Right ventricle myocardium inferior (tissue), 1 donor: ENCODE results near the gene ADAMTS2. TPM values are rescaled to one million over a fixed set of nuclear protein-coding genes. Genes with fewer than 3 reads are reported as not detected.

Source experiments
- ATAC-seq: fragments of 200-7000 bp; cut with Tn5 transposase; one replicate; pipeline ENCODE4 v1.9.1; 2020; ENCODE audit warnings: mild to moderate bottlenecking, moderate library complexity
- DNase-seq: peaks from one replicate; pipeline ENCODE4 v3.0.0; 2021; ENCODE audit errors: missing footprints
- intact Hi-C: fragments of 100-400 bp; cut with DNase I; formaldehyde crosslinking; loops from one replicate; pipeline ENCODE4 v1.11.0; 2022
- total RNA-seq: library from RNA; stranded (reverse); fragmentation: NEBNext Ultra II Directional; extraction: Animal tissue kit (Norgen Biotek cat#: 25700); gene quantifications from one replicate; pipeline ENCODE4 v1.2.1, GENCODE V29; 2021
- donor health status: DM: no; HTN: yes; CAD: no; lungs with severe emphysema.

Gene ADAMTS2
- total RNA-seq, 1 donor from 2014 or later: 3.7 TPM

- DNase-seq (peak; percentile 56), ATAC-seq (no peak)
- intact Hi-C loops: no loop called here
Measured at GRCh38 chr5:179206366-179206765, 138.9 kb downstream of the ADAMTS2 start.

DNA sequence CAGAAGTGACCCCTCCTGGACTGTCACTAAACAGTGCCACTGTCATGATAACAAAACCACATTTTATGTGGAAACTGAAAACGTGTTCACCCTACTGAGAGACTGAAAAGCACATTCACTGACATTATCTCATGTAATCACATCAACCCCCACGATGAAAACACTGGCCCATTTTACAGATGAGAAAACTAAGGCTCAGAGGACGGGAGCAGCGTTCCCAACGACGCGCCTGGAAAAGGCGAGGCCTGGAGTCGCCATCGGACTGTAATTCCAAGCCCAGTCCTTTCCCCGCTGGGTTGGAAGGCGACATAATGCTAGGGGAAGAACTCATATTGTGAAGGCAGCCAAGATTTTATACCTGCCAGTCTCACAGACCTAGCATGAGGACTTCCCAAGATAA, 140.0 kb downstream of the ADAMTS2 start:
- ATAC-seq (no peak), DNase-seq (peak; percentile 44)
- intact Hi-C loops: no loop called here

- no peak for ATAC-seq
- intact Hi-C loops: no loop called here
- peak; percentile 25 for DNase-seq
Measured at GRCh38 chr5:179204572-179204971, 140.7 kb downstream of the ADAMTS2 start.

DNA sequence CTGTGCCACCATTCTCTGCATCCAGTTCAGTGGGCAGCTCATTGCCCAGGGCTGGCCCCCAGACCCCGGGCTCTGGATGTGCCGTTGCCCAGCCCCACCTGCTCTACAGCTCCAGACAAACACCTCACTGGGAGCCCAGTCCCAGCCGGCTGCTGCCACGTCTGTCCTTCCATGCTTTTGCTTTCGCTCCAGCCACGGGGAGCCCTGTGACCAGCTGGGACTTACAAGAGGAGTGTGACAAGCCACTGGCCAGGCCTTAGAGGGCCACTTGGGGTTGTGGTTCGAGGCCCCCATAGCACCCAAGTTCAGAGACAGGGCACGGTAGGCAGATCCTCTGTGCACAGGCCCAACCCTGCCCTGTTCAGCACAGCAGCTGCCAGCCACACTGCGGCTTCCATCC, 142.0 kb downstream of the ADAMTS2 start:
- DNase-seq (peak; percentile 58), ATAC-seq (no peak)
- intact Hi-C loops: no loop called here

- ATAC-seq: no peak
- intact Hi-C loops: no loop called here
- peak; percentile 26 for DNase-seq
Measured at GRCh38 chr5:179201986-179202385, 143.3 kb downstream of the ADAMTS2 start.

DNA sequence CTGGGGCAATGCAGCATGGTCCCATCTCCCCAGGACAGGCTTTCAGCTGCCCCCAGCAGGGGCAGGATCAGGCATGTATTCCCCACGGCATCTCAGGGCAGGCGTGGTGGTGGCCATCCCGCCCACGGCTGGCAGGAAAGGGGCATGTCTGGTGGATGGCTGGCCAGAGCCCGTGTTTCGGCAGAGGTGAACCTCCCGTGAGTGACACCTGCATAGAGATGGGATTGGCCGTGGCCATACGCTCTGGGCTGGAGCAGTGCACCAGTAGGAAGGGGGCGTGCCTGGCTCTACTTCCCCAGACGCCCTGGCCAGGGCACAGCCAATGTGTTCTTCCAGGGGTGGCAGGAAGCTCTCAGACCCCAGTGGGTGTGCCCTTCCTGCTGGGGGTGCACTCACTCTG, 146.0 kb downstream of the ADAMTS2 start:
- intact Hi-C loops: no loop called here
- DNase-seq: peak; percentile 42
- ATAC-seq: no peak

DNA sequence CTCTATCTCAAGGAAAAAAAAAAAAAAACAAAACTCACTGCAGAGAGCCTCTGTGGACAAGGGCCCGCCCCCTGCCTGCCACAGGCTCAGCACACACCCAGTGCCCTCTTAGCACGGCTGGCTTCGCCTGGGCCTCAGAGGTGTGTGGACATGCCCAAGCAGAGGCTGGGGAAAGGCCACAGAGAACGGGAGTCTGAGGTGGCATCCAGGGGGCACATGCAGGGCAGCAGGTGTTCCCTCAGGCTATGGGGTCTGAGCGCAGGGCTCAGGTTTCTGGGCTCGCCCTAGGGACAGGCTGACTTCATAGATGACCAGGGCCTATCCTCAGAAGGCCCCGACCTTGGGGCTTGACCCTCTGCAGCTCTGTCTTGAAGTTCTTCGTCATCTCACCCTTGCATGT, 146.4 kb downstream of the ADAMTS2 start:
- DNase-seq (peak; percentile 64), ATAC-seq (no peak)
- intact Hi-C loops: no loop called here

DNA sequence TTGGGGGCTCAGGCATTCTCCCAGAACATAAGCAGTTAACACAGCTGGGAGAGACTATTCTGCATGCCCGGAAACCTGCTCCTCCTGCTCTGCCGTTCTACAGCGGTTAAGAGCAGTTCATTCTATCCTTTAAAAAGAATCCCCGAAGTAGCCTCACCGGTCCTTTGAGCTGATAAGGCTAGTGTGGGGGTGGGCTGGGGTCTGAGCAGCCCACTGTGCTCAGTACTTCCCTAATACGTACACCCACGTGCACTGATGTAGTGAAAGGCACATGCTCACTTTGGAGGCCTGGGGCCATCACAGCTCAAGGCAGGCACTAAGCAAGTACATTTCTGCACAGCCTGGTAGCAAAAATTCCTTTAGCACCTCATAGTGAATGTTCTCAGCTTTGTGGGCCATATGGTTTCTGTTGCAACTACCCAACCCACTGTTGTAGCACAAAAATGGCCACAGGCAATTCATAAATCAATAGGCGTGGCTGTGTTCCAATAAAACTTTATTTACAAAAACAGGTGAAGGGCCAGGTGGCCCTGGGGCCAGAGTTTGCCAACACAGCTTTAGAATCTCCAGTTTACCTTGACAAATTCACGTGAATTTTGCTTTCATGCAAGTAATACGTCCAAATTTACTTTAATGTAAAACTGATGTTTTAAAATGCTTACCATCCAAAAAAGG, 148.7 kb downstream of the ADAMTS2 start:
- ATAC-seq (no peak), DNase-seq (peak; percentile 32)
- intact Hi-C loops: no loop called here

DNA sequence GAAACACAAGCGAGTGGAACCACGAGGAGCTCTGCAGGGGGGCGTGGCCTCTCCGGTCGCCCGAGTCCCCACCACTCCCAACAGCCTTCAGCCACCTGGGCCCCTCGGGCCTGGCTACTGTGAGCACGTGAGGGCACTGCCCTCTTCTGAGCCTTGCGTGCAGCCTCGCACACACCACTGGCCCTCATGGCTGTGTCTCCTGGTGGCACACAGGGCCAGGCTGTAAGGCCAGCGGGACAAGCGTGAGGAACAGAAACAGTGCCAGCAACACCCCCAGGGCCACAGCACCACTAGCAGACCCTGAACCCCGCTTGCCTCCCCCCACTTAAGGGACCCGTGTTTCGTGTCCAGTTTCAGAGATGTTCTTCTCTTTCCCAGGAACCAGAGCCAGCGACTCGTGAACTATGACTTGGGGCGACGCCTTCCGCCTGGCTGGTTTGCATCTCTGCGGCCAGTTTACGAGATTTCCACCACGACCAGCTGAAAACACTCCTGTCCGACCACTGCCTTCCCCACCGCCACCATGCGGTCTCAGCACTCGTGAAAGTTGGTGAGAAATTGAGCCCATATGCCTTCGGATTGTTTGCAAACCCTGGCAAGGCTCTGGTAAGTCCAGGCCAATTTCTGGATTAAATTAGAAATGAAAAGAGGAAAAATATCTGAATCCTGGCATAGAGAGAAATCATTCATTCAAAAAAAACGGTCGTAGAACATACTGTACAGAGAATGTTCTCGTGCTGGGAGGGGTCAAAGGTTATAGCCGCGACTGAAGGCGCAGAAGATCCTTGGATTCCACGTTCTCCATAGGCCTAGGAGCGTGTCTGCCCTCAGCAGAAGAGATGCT, 149.5 kb downstream of the ADAMTS2 start:
- intact Hi-C loops: no loop called here
- DNase-seq (peak; percentile 72), ATAC-seq (no peak)

GRCh38 chr5:179194941-179195381, 150.3 kb downstream of the ADAMTS2 start:
- ATAC-seq: no peak
- intact Hi-C loops: no loop called here
- DNase-seq: peak; percentile 58

DNA sequence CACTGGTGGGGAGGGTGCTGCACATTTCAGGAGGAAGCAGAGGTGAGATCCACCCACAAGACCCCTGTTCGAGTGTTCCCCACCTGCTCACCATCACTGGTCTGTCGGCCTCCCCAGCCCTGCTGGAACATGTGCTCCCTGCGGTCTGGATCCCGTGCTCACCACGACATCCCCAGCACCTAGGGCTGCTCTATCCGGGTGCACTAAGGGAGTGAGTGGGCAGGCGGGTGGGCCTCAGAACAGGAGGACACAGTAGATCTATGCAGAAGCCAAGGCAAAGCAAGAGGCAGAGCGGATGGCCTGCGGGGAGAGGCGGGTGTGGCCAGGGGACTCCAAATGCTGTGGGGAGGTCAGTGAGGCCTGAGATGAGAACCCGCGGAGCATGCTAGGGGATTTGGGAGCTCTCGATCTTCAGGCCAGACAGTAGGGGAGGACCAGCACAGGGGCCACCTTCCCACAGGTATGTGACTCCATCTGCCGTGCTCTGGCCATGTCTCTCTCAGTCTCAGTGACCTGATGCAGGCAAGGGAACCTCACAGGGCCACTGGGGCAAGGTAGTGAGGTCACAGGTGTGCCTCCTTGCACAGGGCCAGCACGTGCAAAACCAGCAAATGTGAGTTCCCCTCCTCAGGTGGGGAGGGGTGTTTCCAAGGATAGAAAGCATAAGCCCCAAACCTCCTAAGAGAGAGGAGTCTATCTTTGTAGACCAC, 150.9 kb downstream of the ADAMTS2 start:
- DNase-seq: peak; percentile 37
- intact Hi-C loops: no loop called here
- ATAC-seq: no peak

DNA sequence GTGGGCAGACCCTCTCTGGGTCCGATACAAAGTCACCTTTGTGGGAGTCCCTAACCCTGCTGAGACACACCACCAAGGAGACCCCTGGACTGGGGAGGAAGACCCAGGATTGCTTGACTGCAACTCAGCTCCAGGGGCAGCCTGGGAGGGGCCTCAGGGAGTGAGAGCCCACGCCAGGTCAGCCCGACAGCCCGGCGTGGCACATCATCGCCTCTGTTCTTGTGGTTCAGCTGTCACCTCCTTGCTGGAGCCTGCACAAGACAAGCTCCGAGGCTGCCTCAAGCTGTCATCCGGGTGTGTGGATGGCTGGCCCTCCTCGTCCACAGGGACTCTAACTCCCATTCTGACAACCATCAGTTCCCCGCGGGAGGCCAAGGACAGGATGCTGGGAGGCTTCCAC, 151.5 kb downstream of the ADAMTS2 start:
- intact Hi-C loops: no loop called here
- ATAC-seq (no peak), DNase-seq (peak; percentile 33)

DNA sequence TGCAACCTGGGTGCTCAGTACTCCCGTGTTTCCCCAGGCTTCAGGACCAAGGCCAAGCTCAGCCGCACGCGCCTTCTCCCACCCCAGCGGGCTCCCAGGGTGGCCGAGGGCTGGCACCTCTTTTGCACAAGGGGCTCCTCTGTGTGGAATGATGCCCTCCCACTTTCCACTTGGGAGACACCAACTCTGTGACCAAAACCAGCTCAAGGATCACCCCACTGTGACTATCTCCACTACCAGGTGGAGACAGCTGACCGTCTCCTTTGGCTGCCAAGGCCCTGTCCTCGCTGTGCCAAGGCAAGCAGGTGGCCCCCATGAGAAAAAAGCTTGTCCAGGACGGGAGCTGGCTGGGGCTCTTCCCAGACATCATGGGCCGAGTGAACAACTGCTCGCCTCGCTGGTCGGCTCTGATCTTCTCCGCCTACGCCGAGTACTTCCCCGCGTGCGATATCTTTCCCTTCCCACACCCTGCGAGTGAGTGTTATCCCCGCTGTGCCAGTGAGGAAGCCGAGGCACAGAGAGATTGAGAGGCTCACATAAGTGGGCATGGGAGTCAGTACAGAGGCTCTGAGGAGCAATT, 152.3 kb downstream of the ADAMTS2 start:
- no peak for ATAC-seq
- intact Hi-C loops: no loop called here
- peak; percentile 13 for DNase-seq

GRCh38 chr5:179192185-179192890, 152.9 kb downstream of the ADAMTS2 start:
- ATAC-seq (no peak), DNase-seq (peak; percentile 47)
- intact Hi-C loops: no loop called here

GRCh38 chr5:179191506-179192184, 153.6 kb downstream of the ADAMTS2 start:
- DNase-seq (peak; percentile 50), ATAC-seq (no peak)
- intact Hi-C loops: no loop called here

DNA sequence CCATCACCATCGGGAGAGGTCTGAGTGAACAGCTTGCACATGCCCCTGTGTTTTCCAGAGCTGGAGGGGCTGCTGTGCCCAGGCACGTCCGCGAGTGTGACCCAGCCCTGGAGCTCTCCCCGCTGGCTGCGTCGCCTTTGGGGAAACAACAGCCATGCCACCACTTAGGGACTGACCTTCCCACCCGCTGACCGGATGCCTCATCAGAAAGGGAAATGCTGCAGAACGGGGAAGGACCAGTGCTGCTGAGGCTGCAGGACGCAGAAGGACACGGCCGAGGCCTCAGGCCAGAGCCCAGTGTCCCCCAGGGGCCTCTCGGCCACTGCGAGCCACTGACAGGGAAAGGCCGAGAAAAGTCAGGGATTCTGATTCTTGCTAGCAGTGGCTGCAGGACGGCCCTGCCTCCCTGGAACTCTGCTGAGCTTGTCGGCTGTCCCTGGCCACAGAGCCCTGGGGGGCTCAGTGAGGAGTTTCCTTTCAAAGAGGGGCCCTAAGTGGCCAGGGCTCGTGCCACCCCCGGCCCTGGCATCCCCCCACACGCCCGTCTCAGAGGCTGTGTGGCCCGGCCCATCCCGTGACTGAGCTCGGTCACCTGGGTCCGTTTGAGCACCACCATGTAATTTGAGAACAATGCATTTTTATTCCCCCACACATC, 154.3 kb downstream of the ADAMTS2 start:
- DNase-seq (peak; percentile 57), ATAC-seq (no peak)
- intact Hi-C loops: no loop called here

DNA sequence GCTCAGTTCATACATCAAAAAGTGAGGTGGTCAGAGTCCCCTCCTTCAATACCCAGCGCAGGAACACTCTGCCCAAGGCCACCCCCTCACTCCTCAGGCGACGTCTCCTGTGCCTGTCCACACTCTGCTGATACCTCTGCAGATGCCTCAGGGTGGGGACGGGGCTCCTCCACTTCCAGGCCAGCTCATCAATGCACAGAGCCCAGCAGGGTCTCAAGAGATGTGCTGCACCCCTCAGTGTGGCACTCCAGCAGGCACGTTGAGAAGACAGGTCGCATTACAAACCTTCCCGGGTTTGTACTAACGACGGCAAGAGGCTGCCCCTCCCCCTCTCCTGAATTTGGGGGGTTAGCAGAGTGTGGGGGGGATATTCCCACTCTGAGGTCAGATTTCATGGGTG, 156.6 kb downstream of the ADAMTS2 start:
- intact Hi-C loops: no loop called here
- peak; percentile 22 for DNase-seq
- ATAC-seq: no peak
